Activated CD8-positive, alpha-beta T cell treated with anti-CD3 and anti-CD28 coated beads for 36 hours (primary cell): Measurements from ENCODE around the gene ALDH1A1. TPM values are rescaled to one million over a fixed set of nuclear protein-coding genes. Genes with fewer than 3 reads are reported as not detected.

Experiments
- ATAC-seq: fragments of 200-7000 bp; cut with Tn5 transposase; one replicate; pipeline ENCODE4 v1.10.0; 2021; ENCODE audit warnings: mild to moderate bottlenecking, moderate library complexity
- CTCF ChIA-PET: fragments of 350-600 bp; sonication (Branson Sonifier 250); formaldehyde crosslinking; loops from one replicate; lab custom pipeline; 2021; ENCODE audit warnings: antibody characterized with exemption; lab: Charles Lee
- POLR2A ChIA-PET: fragments of 350-600 bp; sonication (Branson Sonifier 250); formaldehyde crosslinking; loops from one replicate; lab custom pipeline; 2021; ENCODE audit warnings: antibody characterized with exemption; lab: Charles Lee
- DNase-seq: peaks from one replicate; pipeline ENCODE4 v3.0.0-alpha.2; 2020
- H3K27ac Mint-ChIP-seq: one replicate; pipeline ENCODE4 v1.8.0; 2021; ENCODE audit warnings: mild to moderate bottlenecking, mixed read lengths
- H3K27me3 Mint-ChIP-seq: one replicate; pipeline ENCODE4 v1.8.0; 2021; ENCODE audit warnings: mixed read lengths
- H3K36me3 Mint-ChIP-seq: one replicate; pipeline ENCODE4 v1.8.0; 2021; ENCODE audit warnings: low read depth, mixed read lengths
- H3K4me1 Mint-ChIP-seq: one replicate; pipeline ENCODE4 v1.8.0; 2021; ENCODE audit warnings: low read depth, mixed read lengths
- H3K4me3 Mint-ChIP-seq: one replicate; pipeline ENCODE4 v1.8.0; 2021; ENCODE audit warnings: mild to moderate bottlenecking, moderate library complexity, mixed read lengths
- H3K9me3 Mint-ChIP-seq: one replicate; pipeline ENCODE4 v1.8.0; 2021; ENCODE audit warnings: mixed read lengths
- intact Hi-C: fragments of 100-400 bp; cut with micrococcal nuclease; formaldehyde crosslinking; loops from one replicate; pipeline ENCODE4 v1.10.0; 2022
- total RNA-seq, 2 experiments: library from RNA; stranded (reverse); gene quantifications; one replicate each; pipeline ENCODE4 v1.2.3, GENCODE V29; 2021
- TF ChIP-seq, protein P1 (sequence below): fragments of 200-600 bp; IDR thresholded peaks from one replicate; pipeline ENCODE4 v1.8.0; 2022; ENCODE audit warnings: antibody characterized with exemption, mild to moderate bottlenecking

ALDH1A1 gene
- total RNA-seq, 2 experiments from 2014 or later, result not detected

DNA sequence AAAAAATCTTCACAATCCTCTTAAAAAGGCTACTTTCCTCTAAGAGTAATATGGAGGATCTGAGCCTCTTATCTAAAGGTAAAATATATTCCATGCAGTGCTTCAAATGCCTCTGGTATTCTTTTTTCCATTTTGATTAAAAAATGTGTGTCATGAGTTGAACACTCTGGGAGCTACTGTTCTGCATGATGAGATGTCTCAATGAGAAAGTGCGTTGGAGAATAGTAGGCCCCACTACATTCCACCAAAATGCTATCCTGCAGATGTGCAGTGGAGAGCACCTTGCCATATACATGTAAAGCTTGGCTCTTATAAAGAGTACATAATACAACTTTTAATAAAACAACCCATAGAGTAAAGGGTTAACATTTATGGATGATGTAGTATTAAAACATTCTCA is 26.3 kb downstream of the ALDH1A1 start:
- intact Hi-C loops, result no loop called here
- ATAC-seq, result no peak
- Mint-ChIP-seq H3K4me3 (no peak overlapping the region), H3K4me1 (no peaks in the 10 kb centered on the region), H3K27ac (no peak overlapping the region), H3K27me3 (peaks cover 3% of the 10 kb centered on the region), H3K36me3 (no peaks in the 10 kb centered on the region), H3K9me3 (no peaks in the 10 kb centered on the region)
- no peak for DNase-seq
- CTCF ChIA-PET, result interaction anchor here (1.0 kb wide), 1 partner anchor 96 kb away, joined by 3 read pairs; no protein-coding TSS in a partner anchor
- POLR2A ChIA-PET, result no interaction called here
- TF ChIP-seq, protein P1, sequence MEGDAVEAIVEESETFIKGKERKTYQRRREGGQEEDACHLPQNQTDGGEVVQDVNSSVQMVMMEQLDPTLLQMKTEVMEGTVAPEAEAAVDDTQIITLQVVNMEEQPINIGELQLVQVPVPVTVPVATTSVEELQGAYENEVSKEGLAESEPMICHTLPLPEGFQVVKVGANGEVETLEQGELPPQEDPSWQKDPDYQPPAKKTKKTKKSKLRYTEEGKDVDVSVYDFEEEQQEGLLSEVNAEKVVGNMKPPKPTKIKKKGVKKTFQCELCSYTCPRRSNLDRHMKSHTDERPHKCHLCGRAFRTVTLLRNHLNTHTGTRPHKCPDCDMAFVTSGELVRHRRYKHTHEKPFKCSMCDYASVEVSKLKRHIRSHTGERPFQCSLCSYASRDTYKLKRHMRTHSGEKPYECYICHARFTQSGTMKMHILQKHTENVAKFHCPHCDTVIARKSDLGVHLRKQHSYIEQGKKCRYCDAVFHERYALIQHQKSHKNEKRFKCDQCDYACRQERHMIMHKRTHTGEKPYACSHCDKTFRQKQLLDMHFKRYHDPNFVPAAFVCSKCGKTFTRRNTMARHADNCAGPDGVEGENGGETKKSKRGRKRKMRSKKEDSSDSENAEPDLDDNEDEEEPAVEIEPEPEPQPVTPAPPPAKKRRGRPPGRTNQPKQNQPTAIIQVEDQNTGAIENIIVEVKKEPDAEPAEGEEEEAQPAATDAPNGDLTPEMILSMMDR, result no peak

DNA sequence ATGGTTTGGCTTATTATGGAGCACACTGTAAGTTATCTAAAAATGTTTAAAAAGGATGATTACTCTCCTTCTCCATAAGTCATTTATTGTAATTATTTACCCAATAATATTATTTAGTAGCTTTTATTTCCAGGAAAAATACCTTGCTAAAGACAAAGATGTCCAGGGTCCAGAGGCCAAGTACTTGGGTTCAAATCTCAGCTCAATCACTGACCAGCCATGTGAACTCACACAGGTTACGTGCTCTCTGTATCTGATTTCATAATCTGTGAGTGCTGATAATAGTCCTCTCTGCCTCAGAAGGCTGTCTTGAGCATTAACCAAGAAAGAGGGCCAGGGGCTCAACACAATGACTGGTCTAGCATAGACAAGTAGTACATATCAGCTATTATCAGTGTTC is 27.0 kb downstream of the ALDH1A1 start:
- no peaks in the 10 kb centered on the region for H3K9me3 Mint-ChIP-seq
- intact Hi-C loops, result no loop called here
- H3K27ac Mint-ChIP-seq, result no peak overlapping the region
- ChIA-PET POLR2A (no interaction called here), CTCF (interaction anchor here (1.0 kb wide), 1 partner anchor 97 kb away, joined by 3 read pairs; no protein-coding TSS in a partner anchor)
- H3K36me3 Mint-ChIP-seq, result no peaks in the 10 kb centered on the region
- peaks cover 3% of the 10 kb centered on the region for H3K27me3 Mint-ChIP-seq
- H3K4me1 Mint-ChIP-seq, result no peaks in the 10 kb centered on the region
- TF ChIP-seq, protein P1, result no peak
- H3K4me3 Mint-ChIP-seq, result no peak overlapping the region
- ATAC-seq, result no peak
- DNase-seq, result no peak

DNA sequence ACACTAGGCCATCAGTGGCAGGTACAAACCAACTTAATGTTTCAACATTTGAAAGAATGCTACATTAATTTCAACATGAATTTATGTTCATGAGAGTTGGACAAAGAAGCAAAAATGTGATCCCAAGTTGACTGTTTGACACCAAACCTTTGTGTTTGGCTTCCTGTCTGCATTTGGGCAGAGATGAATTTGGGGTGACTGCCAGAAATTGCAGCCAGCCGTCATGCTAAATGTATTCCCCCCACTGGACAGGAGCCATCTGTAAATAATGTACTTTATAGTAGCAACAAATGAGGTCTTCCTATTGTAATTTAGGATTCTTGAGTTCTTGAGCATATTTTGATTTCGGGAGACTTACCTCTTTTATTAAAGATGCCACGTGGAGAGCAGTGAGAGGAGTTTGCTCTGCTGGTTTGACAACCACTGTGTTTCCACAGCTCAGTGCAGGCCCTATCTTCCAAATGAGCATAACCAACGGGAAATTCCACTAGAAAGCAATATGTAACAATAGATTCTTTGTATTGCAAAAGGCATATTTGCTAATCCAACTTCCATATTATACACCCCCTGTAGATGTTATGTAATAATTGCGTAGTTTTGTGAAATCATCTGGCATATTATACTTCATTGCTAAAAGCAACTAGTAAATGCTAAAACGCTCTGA is 27.6 kb downstream of the ALDH1A1 start:
- intact Hi-C loops, result no loop called here
- Mint-ChIP-seq H3K36me3 (no peaks in the 10 kb centered on the region), H3K4me1 (no peaks in the 10 kb centered on the region), H3K4me3 (no peak overlapping the region), H3K9me3 (no peaks in the 10 kb centered on the region), H3K27ac (no peak overlapping the region), H3K27me3 (peaks cover 3% of the 10 kb centered on the region)
- TF ChIP-seq, protein P1, result no peak
- POLR2A ChIA-PET, result no interaction called here
- CTCF ChIA-PET, result interaction anchor here (1.0 kb wide), 1 partner anchor 97 kb away, joined by 3 read pairs; no protein-coding TSS in a partner anchor
- DNase-seq (no peak), ATAC-seq (no peak)

DNA sequence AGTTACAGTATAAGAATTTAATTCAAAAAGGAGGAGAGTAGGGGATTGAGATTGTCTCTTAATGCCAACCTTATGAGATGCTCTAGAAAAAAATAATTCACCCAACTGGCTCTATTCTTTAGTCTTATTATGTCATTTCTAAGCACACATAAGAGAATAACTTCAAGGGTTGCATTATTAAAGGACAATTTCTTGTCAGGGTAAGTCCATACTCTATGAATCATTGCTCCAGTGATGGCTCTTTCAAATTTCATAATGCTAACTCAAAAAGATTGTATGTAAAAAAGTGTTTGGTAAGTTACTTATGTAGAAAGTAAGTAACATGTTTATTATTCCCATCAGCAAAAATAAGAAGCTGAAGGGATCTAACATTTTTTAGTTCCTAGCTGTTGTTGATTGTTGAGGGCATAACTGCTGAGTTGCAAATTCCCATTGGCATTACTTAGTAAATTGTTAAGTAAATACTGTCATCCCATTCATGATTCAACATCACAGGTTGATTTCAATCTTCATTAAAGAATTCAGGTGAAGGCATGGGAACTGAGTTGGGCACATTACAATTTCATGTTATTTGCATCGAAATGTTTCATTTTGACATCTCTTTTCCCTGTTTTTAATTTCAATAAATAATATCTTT is 28.6 kb downstream of the ALDH1A1 start:
- no peak for DNase-seq
- no peak for ATAC-seq
- intact Hi-C loops, result no loop called here
- no peak overlapping the region for H3K4me3 Mint-ChIP-seq
- no peaks in the 10 kb centered on the region for H3K36me3 Mint-ChIP-seq
- H3K4me1 Mint-ChIP-seq, result no peaks in the 10 kb centered on the region
- H3K27ac Mint-ChIP-seq, result no peak overlapping the region
- H3K9me3 Mint-ChIP-seq, result no peaks in the 10 kb centered on the region
- ChIA-PET POLR2A (no interaction called here), CTCF (no interaction called here)
- H3K27me3 Mint-ChIP-seq, result peaks cover 3% of the 10 kb centered on the region
- TF ChIP-seq, protein P1, result no peak

DNA sequence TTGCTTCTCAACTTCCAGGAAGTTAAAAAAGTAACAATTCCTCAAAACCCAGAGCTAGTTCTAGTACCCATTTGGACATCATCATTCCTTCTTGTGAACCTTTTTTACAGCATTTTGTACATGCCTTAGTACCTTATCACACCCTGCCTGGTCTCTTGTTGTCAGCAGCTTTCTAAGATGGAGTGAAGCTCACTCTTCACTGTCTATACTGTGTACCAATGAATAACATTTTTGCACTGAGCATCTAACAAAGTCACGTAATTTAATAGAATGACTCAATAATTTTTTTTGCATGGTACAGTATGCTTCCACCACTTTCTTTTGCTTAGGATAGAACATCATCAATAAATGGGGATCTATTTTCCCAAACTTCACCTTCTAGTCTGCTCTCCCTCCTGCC is 29.8 kb downstream of the ALDH1A1 start:
- H3K9me3 Mint-ChIP-seq, result no peaks in the 10 kb centered on the region
- CTCF ChIA-PET, result no interaction called here
- TF ChIP-seq, protein P1, result no peak

More for the DNA sequence above, 29.8 kb downstream of the ALDH1A1 start:
- DNase-seq (no peak), ATAC-seq (no peak)
- no peaks in the 10 kb centered on the region for H3K36me3 Mint-ChIP-seq
- peaks cover 3% of the 10 kb centered on the region for H3K27me3 Mint-ChIP-seq
- no peak overlapping the region for H3K27ac Mint-ChIP-seq
- no peaks in the 10 kb centered on the region for H3K4me1 Mint-ChIP-seq
- no peak overlapping the region for H3K4me3 Mint-ChIP-seq
- POLR2A ChIA-PET, result no interaction called here
- intact Hi-C loops, result no loop called here
